Endothelial cell of umbilical vein (primary cell): ENCODE data around the gene CXCR1. TPM values are rescaled to one million over a fixed set of nuclear protein-coding genes. Genes with fewer than 3 reads are reported as not detected.

ENCODE experiments used
- BruUV-seq: library from RNA; stranded (reverse); fragments of 400-500 nt; replicated peaks from 2 replicates; lab custom pipeline; 2021; lab: Mats Ljungman, UMichigan
- CTCF ChIA-PET: fragments of 300-600, 350-600 bp; sonication (Branson Sonifier 250); formaldehyde crosslinking; loops from one replicate; lab custom pipeline; 2021; ENCODE audit warnings: antibody characterized with exemption, inconsistent platforms; lab: Charles Lee
- POLR2A ChIA-PET: fragments of 300-600, 350-600 bp; sonication (Branson Sonifier 250); formaldehyde crosslinking; loops from one replicate; lab custom pipeline; 2021; ENCODE audit warnings: antibody characterized with exemption, inconsistent platforms; lab: Charles Lee
- DNase-seq: peaks from one replicate; pipeline ENCODE4 v3.0.0-alpha.2; 2011; ENCODE audit warnings: low read depth, low spot score
- FAIRE-seq: peaks from 2 replicates; lab custom pipeline; 2011; peaks lifted over from hg19 to GRCh38; lab: Jason Lieb, UNC
- H2AFZ ChIP-seq: 2 replicates; pipeline ENCODE4 v1.6.0; 2012; ENCODE audit warnings: low read depth, low read length, control low read depth, inconsistent platforms
- H3K27ac ChIP-seq: 2 replicates; pipeline ENCODE4 v1.5.1; 2011; ENCODE audit warnings: low read depth, mild to moderate bottlenecking, control low read depth, low read length, moderate library complexity; ENCODE audit not compliant: insufficient read depth
- H3K27me3 ChIP-seq, 2 experiments: 2 replicates each; pipeline versions ENCODE4 v1.6.0 to v1.6.1; 2011; ENCODE audit warnings: low read length in 2 of 2, mixed read lengths in 1 of 2; ENCODE audit not compliant: control insufficient read depth in 2 of 2, insufficient read depth in 2 of 2
- H3K36me3 ChIP-seq, 2 experiments: 2 replicates in 1 of 2; 3 replicates in 1 of 2; pipeline ENCODE4 v1.5.1; 2011; ENCODE audit warnings: low read length in 2 of 2, mild to moderate bottlenecking in 1 of 2, moderate library complexity in 1 of 2; ENCODE audit not compliant: control insufficient read depth in 2 of 2, insufficient read depth in 2 of 2; ENCODE audit errors: extremely low read depth in 1 of 2
- H3K4me1 ChIP-seq: 3 replicates; pipeline ENCODE4 v1.5.1; 2011; ENCODE audit warnings: mild to moderate bottlenecking, low read length; ENCODE audit not compliant: control insufficient read depth, insufficient read depth; ENCODE audit errors: extremely low read depth
- H3K4me2 ChIP-seq: 2 replicates; pipeline ENCODE4 v1.6.1; 2011; ENCODE audit warnings: low read length, control low read depth, mixed read lengths; ENCODE audit not compliant: insufficient read depth
- H3K4me3 ChIP-seq, 3 experiments: fragments of 200-600 bp in 1 of 3; sonication (generic), shearing (Covaris generic) in 1 of 3; replicated peaks in 1 of 3; 2 replicates each; pipeline ENCODE4 v1.5.1; 2011 to 2016; ENCODE audit warnings: control low read depth in 3 of 3, low read length in 3 of 3, mild to moderate bottlenecking in 2 of 3, inconsistent platforms in 1 of 3, low read depth in 1 of 3, moderate library complexity in 1 of 3; ENCODE audit not compliant: insufficient read depth in 1 of 3
- H3K79me2 ChIP-seq: 2 replicates; pipeline ENCODE4 v1.6.0; 2012; ENCODE audit warnings: low read length, inconsistent platforms; ENCODE audit not compliant: control insufficient read depth, insufficient read depth
- H3K9ac ChIP-seq: replicated peaks from 2 replicates; pipeline ENCODE3; 2011; ENCODE audit warnings: low read length, control low read depth; ENCODE audit not compliant: insufficient read depth; ENCODE audit errors: extremely low read depth
- H3K9me1 ChIP-seq: replicated peaks from 3 replicates; pipeline ENCODE4 v1.6.0; 2011; ENCODE audit warnings: mild to moderate bottlenecking, low read length; ENCODE audit not compliant: control insufficient read depth, insufficient read depth; ENCODE audit errors: extremely low read depth
- H3K9me3 ChIP-seq: replicated peaks from 2 replicates; pipeline ENCODE4 v1.5.1; 2012; ENCODE audit warnings: low read length, inconsistent platforms; ENCODE audit not compliant: control insufficient read depth, insufficient read depth
- H4K20me1 ChIP-seq: replicated peaks from 2 replicates; pipeline ENCODE3; 2011; ENCODE audit warnings: mild to moderate bottlenecking, low read length; ENCODE audit not compliant: control insufficient read depth, insufficient read depth; ENCODE audit errors: extremely low read depth
- CTCF ChIP-seq, 2 donors: IDR thresholded peaks; 1 replicate in 1 of 2; 2 replicates in 1 of 2; pipeline ENCODE4 v1.5.1; 2011; ENCODE audit warnings: low read length in 2 of 2, mild to moderate bottlenecking in 2 of 2, moderate library complexity in 2 of 2, control low read depth in 1 of 2, inconsistent platforms in 1 of 2, low read depth in 1 of 2; ENCODE audit not compliant: insufficient read depth in 1 of 2; ENCODE audit errors: extremely low read depth in 1 of 2
- EZH2 ChIP-seq: IDR thresholded peaks from 2 replicates; pipeline ENCODE4 v1.6.1; 2012; ENCODE audit warnings: borderline replicate concordance, low read depth, mild to moderate bottlenecking, moderate library complexity, low read length, inconsistent platforms; ENCODE audit not compliant: severe bottlenecking
- FOS ChIP-seq: IDR thresholded peaks from 2 replicates; pipeline ENCODE4 v1.6.1; 2011; ENCODE audit warnings: mild to moderate bottlenecking, low read length, moderate library complexity, borderline replicate concordance; ENCODE audit not compliant: insufficient read depth
- GATA2 ChIP-seq: IDR thresholded peaks from 2 replicates; pipeline ENCODE4 v1.7.0; 2011; ENCODE audit warnings: low read depth, mild to moderate bottlenecking, moderate library complexity, mixed read lengths, low read length; ENCODE audit not compliant: insufficient read length, insufficient read depth
- JUN ChIP-seq: IDR thresholded peaks from 2 replicates; pipeline ENCODE4 v1.6.1; 2011; ENCODE audit warnings: borderline replicate concordance, low read depth; ENCODE audit not compliant: insufficient read length, insufficient read depth
- MAX ChIP-seq: IDR thresholded peaks from 2 replicates; pipeline ENCODE4 v1.6.1; 2011; ENCODE audit not compliant: insufficient read depth, insufficient read length
- MYC ChIP-seq: IDR thresholded peaks from one replicate; pipeline ENCODE4 v1.6.1; 2011; ENCODE audit warnings: mild to moderate bottlenecking, low read depth, low read length
- POLR2A ChIP-seq: IDR thresholded peaks from 2 replicates; pipeline ENCODE4 v1.6.1; 2012; ENCODE audit warnings: low read depth, mild to moderate bottlenecking, control low read depth, low read length
- POLR2AphosphoS5 ChIP-seq: IDR thresholded peaks from 2 replicates; pipeline ENCODE4 v1.6.1; 2012; ENCODE audit warnings: low read depth, mild to moderate bottlenecking, control low read depth, low read length, moderate library complexity; ENCODE audit not compliant: insufficient read depth
- dilution Hi-C: fragments of 300-500 bp; cut with MboI; formaldehyde crosslinking; loops from one replicate; pipeline ENCODE4 v1.15.0; 2019; ENCODE audit warnings: low sequenced_read_pairs; ENCODE audit not compliant: extremely low pct_ligation_motif_present
- intact Hi-C: fragments of 100-400 bp; cut with micrococcal nuclease; formaldehyde crosslinking; loops from one replicate; pipeline ENCODE4 v1.10.0; 2022
- polyA plus RNA-seq, 4 experiments: library from polyadenylated mRNA; depleted of rRNA in 3 of 4; stranded (reverse) in 3 of 4; unstranded in 1 of 4; fragments of >200 nt; gene quantifications; 2 replicates each; pipeline versions ENCODE4 v1.2.1 to v1.2.3, GENCODE V29; 2011 to 2012; ENCODE audit warnings: missing spikeins in 1 of 4
- total RNA-seq: library from RNA; stranded (reverse); gene quantifications from 2 replicates; pipeline ENCODE4 v1.2.3, GENCODE V29; 2021

The CXCR1 gene
- total and polyA plus RNA-seq, 2 donors (not counting 3 experiments of a cell fraction or from before 2014, with no cell fraction given): not detected

- POLR2A ChIA-PET: no interaction called here
Observed at GRCh38 chr2:218196974-218197373, 30.2 kb upstream of the CXCR1 start.

More at GRCh38 chr2:218196974-218197373, 30.2 kb upstream of the CXCR1 start:
- Histone ChIP-seq H3K79me2 (no peaks in the 10 kb centered on the region), H3K27me3 (peaks cover 0 to 4% of the 10 kb centered on the region in 2 experiments), H3K36me3 (no peaks in the 10 kb centered on the region), H3K4me3 (no peak overlapping the region), H3K9ac (no peak overlapping the region), H2AFZ (no peak overlapping the region), H3K4me1 (no peaks in the 10 kb centered on the region), H3K9me1 (no peaks in the 10 kb centered on the region), H3K4me2 (no peak overlapping the region), H4K20me1 (no peaks in the 10 kb centered on the region), H3K27ac (no peak overlapping the region), H3K9me3 (no peaks in the 10 kb centered on the region)
- CTCF ChIA-PET: no interaction called here
- FAIRE-seq: no peak
- intact Hi-C loops (loop anchor here (1.0 kb wide), 1 partner anchor 128 kb away; the partner anchor contains the start of gene RUFY4), dilution Hi-C loops (no loop called here)
- no peak for TF ChIP-seq POLR2AphosphoS5
- TF ChIP-seq POLR2A: no peak
- no peak for TF ChIP-seq CTCF (IDR thresholded peaks at IDR 0.05; ENCODE audit: extremely low read depth in 1 of 2, insufficient read depth in 1 of 2, low read depth in 1 of 2, low read length in 2 of 2)
- TF ChIP-seq EZH2: no peak
- no peak for TF ChIP-seq GATA2
- TF ChIP-seq MAX: no peak
- no peak for TF ChIP-seq FOS
- TF ChIP-seq JUN: no peak
- no peak for TF ChIP-seq MYC
- no TSS peak for BruUV-seq
- DNase-seq: no peak
